HG02623 (cell line): ENCODE results near the gene MAT2A.
"Not testable (repeated sequence)": the region's sequence is repeated elsewhere in the genome, so short reads cannot be mapped to it uniquely, and the experiment has no call there.

Source experiments
- ATAC-seq: cut with Tn5 transposase; IDR thresholded peaks from one replicate; pipeline ENCODE4 v1.9.1; 2021; ENCODE audit warnings: moderate library complexity; ENCODE audit not compliant: unreplicated experiment

The MAT2A gene

GRCh38 chr2:85578243-85579180, 39.5 kb downstream of the MAT2A start:
- ATAC-seq, result no peak

- no peak for ATAC-seq
Measured at GRCh38 chr2:85579266-85579935, 40.4 kb downstream of the MAT2A start.

- ATAC-seq, result no peak
Measured at GRCh38 chr2:85580206-85580605, 41.2 kb downstream of the MAT2A start.

GRCh38 chr2:85582492-85582891, 43.5 kb downstream of the MAT2A start:
- ATAC-seq, result no peak

DNA sequence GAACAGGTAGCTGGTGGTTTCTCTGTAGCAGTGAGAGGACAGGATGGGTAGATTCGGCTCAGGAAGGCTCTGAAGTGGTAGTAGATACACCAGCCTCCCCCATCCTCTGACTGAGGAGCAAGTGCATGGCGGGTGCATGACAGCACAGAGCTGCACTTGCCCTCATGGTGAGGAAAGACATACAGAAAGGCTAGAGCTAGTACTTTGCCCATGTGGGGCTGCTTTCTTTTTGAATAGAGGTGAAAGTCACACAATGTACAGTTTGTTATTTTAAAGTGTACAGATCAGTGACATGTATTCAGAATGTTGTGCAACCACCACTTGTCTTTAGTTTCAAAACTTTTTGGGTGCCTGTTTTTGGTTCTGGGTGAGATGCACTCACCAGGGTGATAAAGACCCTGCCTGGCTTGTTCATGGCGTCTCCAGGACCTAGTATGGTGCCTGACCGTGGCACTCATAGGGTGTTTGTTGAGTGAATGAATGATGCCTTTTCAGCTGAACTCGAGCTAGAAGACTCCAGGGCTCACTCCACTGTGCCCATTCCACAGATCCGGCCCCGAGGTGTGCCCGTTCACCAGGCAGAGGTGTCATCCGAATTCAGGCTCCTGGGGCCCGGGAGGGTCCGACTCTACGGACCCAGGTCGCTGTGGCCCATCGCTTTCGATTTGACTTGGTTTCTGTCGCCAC, 44.8 kb downstream of the MAT2A start:
- peak; percentile 51 for ATAC-seq

DNA sequence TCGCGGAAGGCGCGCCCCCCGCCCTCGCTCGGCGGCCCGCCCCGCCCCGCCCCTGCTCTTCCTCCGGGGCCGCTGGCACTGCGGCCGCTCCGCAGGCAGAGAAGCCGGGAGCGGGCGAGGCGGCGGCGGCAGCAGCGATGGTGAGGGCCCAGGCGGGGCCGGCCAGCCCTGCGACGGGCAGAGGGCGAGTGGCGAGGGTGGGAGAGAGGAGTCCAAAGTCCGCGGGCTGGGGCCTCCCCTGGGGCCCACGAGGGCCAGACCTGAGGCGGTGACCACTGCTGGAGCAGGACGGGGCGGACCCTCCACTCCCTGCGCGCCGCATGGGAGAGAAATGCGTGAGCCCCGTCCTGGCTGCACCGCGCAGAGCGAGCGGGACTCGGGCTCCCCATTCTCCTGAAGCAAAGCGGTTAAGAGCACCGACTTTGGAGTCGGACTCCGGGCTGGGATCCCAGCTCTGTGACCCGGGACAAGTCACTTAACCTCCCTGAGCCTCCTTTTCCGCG, 45.4 kb downstream of the MAT2A start, which contains the start of gene VAMP5:
VAMP5 (plus strand) TSS at position 78 of the 503 bp plus-strand sequence; CDS start at position 138, 60 bp downstream.
- peak; percentile 29 for ATAC-seq

DNA sequence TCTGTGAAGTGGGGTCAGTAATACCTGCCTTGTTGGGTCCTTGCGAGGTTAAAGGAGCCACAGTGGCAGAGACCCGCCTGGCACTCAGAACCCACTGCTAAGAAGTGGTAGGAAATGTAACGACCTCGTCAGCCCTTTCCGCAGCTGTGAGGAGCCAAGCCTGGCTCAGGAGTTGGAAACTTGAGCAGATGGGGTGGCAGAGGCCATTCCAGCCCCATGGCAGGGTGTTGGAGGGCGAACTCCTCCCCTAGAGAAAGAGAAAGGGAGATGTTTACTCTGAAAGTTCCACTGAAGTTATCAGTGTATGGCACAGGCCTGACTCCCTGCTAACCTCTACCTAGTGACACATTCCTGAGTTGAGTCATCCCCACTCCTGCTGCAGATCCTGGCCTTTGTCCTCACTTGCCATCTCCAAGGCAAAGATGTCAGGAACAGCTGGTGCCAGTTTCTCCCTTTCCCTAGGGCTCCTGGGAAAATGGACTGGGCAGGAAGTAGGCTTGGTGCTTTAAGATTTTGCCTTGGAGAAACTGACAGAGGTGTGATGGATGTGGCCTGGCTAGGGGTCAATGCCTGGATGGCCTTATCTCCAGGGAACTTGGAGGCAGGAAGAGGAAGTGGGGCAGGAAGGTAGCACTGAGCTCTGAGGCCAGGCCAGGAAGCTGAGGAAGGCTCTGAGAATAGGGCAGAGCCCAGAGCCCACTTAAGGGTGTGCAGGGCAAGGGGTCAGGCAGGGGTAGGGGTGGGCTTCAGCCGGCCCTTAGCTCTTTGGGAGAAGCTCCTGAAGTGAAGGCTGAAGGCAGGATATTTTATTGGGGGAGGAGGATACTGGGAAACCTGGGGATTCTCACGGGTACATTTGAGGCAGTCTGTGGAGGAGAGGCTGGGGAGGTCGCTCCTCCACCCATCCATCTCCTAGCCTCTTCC, 46.2 kb downstream of the MAT2A start:
- ATAC-seq, result peak; percentile 45

DNA sequence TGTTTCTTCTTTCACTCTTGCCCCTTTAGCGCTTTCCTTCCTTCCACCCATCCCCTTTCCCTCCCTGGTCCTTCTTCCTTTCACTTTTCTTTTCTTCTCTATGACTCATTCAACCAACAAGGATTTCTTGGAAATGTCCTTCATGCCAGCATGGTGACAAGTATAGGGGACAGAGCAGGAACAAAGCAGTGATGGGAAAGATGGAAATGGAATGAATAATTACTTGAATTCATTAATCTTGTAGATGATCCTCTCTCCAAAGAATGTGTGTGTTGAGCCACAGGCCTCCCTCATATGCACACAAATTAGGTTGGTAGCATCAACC, 46.8 kb downstream of the MAT2A start:
- ATAC-seq, result no peak

DNA sequence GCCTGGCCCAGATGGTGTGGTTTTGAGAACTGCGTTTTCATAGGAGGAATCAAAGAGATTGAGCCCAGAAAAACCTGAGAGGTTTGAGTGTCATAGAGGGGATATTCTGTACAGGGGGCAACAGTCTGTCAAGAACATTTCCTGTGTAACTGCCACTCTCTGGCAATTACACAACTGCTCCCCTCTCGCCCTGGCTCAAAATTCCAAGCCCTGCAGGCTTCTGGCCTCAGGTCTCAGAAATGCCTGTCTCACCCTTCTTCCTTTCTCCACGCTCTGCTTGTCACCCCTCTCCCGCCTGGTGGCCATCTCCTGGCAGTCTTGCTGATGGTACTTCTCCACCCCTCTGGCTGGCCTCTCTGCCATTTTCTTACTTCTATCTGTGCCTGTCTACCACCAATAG, 49.3 kb downstream of the MAT2A start:
- no peak for ATAC-seq

GRCh38 chr2:85588645-85589044, 49.7 kb downstream of the MAT2A start:
- ATAC-seq, result no peak

DNA sequence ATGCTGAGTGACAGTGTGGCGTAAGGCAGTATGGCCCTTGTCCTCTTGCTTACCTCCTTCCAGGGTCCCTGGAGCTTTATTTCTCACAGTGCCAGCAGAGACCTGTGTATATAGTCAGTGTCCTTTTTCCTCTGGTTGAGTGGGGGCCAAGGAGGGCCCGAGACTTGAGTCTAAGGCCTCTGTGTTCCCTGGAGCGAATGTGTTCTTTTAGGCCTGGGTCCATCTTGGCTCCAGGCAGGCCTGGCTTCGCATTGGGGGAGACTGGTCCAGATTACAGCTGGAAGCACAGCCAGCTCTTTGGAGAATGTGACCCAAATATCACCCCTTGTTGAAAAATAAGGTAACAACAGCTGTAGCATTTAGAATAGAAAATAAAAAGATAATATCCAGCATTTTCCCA, 50.2 kb downstream of the MAT2A start:
- ATAC-seq, result no peak

- ATAC-seq, result no peak
Measured at GRCh38 chr2:85589982-85590791, 51.2 kb downstream of the MAT2A start.

- no peak for ATAC-seq
Measured at GRCh38 chr2:85590950-85591349, 52.0 kb downstream of the MAT2A start.

GRCh38 chr2:85591563-85591962, 52.6 kb downstream of the MAT2A start:
- no peak for ATAC-seq

GRCh38 chr2:85592299-85592698, 53.3 kb downstream of the MAT2A start:
- not testable (repeated sequence) for ATAC-seq

GRCh38 chr2:85593023-85593422, 54.1 kb downstream of the MAT2A start:
- no peak for ATAC-seq
